ENCODE measurements around the gene DDIT4. TPM values are rescaled to one million over a fixed set of nuclear protein-coding genes. Genes with fewer than 3 reads are reported as not detected.

DDIT4 gene
- total and polyA plus RNA-seq, 9 of the 15 experiments (the other 6 are each of a cell fraction or from before 2014, with no cell fraction given): 8.2 to 675 (median 159) TPM

DNA sequence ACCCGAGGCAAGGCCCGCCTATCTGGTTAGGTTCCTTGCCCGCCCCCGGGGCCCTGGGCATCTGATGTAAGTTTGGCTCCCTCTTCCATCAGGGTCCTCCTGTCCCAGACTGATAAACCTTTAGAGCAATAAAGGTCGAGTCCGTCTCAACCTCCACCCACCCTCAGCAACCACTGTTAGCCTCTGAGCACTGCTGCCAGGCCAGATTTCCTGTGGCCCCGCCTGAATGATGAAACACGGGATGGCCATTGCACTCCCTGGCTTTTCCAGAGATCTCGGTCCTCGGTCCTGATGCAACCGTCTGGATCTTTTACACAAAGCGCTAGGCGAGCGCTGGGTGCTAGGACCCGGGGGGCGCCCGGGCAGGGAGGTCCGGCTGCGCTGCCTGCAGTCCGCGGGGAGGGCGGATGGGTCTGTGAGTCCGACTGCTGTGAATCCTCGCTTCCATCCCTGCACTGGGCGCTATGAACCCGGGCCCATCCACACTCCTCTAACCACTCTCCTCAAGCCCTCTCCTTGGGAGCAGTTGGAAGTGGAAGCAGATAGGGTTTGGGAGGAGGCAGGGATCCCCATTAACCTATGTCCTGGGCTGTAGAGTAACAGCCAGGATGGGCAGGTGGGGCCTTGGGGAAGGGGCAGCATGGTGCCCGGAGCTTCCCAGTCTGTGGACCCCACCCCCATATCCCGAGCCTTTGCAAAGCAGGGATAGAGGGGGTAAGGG is 875 bp upstream of the DDIT4 start (continued):
- TF ChIP-seq ZZZ3 (IDR thresholded peaks at IDR 0.05) (no peak), TEAD1 (CRISPR knock-in tag; IDR thresholded peaks at IDR 0.05) (peak; percentile 14 to 86; a peak in 3 of 4 replicates), FOXA3 (CRISPR knock-in tag; conservative IDR thresholded peaks at IDR 0.05 in 1 of 2, IDR thresholded peaks at IDR 0.05 in 1 of 2) (peak in 1 of 2 experiments; percentile 82; a peak in 2 of 4 replicates), PPARD (CRISPR knock-in tag; IDR thresholded peaks at IDR 0.05) (no peak), ZBTB17 (CRISPR knock-in tag; IDR thresholded peaks at IDR 0.05) (peak; percentile 74), ZNF41 (CRISPR knock-in tag; conservative IDR thresholded peaks at IDR 0.05) (no peak), TBL1XR1 (IDR thresholded peaks at IDR 0.05; ENCODE audit: low read length in 2 of 2) (peak in 1 of 2 experiments; percentile 96; a peak in 2 of 4 replicates), PHB2 (IDR thresholded peaks at IDR 0.05; ENCODE audit: low read depth) (peak; percentile 85; the same call in 1 of the 2 replicates), PURB (CRISPR knock-in tag; IDR thresholded peaks at IDR 0.05; ENCODE audit: low read depth) (no peak), PATZ1 (CRISPR knock-in tag; IDR thresholded peaks at IDR 0.05; ENCODE audit: borderline replicate concordance) (peak; percentile 60; the same call in 1 of the 2 replicates), CREB1 (IDR thresholded peaks at IDR 0.05) (peak; percentile 71), CREB1 (CRISPR knock-in tag; IDR thresholded peaks at IDR 0.05) (peak; percentile 85), NEUROD1 (IDR thresholded peaks at IDR 0.05; ENCODE audit: borderline replicate concordance, low read depth, low read length, partially characterized antibody) (peak; percentile 97), ZBTB33 (CRISPR knock-in tag; IDR thresholded peaks at IDR 0.05) (peak; percentile 91), EP300 (IDR thresholded peaks at IDR 0.05; ENCODE audit: low read length) (peak; percentile 100), STAT6 (CRISPR knock-in tag; IDR thresholded peaks at IDR 0.05) (no peak), ZNF408 (CRISPR knock-in tag; IDR thresholded peaks at IDR 0.05; ENCODE audit: low read depth) (no peak)
- TF ChIP-seq, protein P1, sequence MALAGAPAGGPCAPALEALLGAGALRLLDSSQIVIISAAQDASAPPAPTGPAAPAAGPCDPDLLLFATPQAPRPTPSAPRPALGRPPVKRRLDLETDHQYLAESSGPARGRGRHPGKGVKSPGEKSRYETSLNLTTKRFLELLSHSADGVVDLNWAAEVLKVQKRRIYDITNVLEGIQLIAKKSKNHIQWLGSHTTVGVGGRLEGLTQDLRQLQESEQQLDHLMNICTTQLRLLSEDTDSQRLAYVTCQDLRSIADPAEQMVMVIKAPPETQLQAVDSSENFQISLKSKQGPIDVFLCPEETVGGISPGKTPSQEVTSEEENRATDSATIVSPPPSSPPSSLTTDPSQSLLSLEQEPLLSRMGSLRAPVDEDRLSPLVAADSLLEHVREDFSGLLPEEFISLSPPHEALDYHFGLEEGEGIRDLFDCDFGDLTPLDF (CRISPR knock-in tag; IDR thresholded peaks at IDR 0.05): no peak
- TF ChIP-seq, protein P2, sequence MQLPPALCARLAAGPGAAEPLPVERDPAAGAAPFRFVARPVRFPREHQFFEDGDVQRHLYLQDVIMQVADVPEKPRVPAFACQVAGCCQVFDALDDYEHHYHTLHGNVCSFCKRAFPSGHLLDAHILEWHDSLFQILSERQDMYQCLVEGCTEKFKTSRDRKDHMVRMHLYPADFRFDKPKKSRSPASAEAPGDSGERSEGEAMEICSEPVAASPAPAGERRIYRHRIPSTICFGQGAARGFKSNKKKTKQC (CRISPR knock-in tag; IDR thresholded peaks at IDR 0.05): peak; percentile 83; the same call in 1 of the 2 replicates
